HG03159 (cell line): Measurements from ENCODE around the gene IL11.
"Not testable (repeated sequence)": the region's sequence is repeated elsewhere in the genome, so short reads cannot be mapped to it uniquely, and the experiment has no call there.

Experiments used
- ATAC-seq: cut with Tn5 transposase; IDR thresholded peaks from one replicate; pipeline ENCODE4 v1.9.1; 2021; ENCODE audit warnings: mild to moderate bottlenecking, moderate library complexity; ENCODE audit not compliant: unreplicated experiment

Gene IL11

DNA sequence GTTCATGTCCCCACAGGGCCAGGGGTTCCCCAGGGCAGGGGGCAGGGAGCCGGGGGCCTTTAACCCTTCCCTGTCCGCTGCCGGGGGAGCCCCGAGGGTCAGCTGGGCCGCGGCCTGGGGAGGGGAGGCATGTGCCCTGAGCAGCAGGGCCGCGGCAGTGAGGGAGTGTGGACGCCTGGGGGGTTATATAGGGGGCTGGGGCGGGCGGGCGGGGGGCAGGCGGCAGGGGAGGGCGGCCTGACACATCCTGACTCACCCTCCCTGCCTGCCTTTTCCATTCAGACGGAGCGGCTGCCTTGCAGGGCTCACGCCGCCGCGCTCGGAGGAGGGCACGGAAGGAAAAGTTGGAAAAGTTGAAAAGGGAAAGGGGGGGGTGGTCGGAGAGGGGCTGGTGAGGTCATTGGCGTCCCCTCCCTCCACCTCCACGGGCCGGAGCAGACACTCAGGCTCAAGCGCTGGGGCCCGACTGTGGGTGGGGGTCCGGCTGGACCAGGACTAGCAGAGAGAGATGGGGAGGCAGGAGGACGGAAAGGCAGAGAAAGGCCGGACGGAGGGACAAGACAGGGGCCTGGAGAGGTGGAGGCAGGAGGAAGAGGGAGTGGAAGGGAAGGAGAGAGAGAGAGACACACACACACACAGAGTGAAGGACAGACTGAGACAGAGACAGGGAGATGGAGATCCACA lies at the start of gene IL11:
IL11 (minus strand) TSS at position 159 of the 684 bp plus-strand sequence; CDS start at position 6, 153 bp downstream.
- ATAC-seq = no peak

DNA sequence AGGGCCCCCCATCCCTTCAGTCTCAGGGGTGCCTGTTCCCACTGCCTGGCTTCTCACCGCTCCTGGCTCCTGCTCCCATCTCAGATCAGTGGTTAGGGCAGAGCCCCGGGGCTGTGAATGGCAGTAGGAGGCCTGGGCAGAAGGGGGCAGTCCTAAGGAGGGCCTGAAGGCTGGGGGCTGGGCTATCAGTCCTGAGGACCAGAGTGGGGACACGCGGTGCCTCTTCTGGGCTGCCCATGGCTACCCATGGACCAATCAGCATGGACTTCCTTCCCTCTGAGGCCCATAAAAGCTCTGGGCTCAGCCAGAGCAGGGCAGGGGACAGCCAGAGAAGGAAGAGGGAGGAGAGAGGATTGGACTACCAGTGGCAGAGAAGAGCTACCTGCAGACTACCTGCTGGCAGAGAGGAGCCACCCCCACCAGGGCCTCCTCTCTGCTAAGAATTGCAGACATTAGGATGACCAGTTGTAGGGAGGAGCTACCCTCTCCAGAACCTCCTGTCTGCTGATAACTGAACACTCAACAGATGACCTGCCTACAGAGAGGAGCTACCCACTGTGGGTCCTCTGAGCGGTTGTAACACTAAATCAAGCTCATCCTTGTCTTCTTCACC lies 49.5 kb upstream of the IL11 start:
- ATAC-seq = no peak

DNA sequence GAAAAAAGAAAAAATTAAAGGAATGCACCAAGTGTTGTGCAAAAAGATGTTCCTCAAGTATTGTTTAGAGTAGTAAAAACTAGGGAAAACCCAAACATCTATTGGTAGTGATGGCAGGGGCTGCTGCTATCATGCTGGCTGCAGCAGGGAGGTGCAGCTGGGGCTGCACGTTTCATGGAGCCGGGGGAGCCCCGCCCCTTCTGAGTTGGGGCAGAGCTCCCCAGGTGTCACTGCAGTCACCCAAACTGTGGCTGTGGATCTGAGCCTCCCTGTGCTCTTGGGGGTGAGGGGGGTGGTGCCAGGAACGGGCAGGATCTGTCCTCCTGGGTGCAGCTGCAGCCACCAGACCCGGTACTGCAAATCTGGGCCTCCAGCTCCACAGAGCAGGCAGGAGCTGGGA lies 48.8 kb upstream of the IL11 start:
- no peak for ATAC-seq

DNA sequence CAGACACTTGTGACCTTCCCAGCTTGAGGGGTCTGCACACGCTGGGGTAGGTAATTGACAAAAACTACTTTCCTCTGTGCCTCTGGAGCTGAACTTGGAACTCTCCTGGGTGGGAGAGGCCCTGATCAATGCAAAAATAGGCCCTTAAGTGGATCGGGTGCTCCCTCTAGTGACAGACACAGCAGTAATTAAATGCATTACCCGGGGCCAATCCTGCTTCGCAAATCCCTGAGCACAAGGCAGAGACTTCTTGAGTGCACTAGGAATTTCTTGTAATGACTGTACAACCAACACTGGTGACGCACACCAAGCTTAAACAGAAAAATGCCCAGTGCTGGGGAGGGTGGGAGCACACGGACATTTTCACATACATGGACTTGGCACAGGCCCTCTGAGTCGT lies 47.9 kb upstream of the IL11 start:
- no peak for ATAC-seq

DNA sequence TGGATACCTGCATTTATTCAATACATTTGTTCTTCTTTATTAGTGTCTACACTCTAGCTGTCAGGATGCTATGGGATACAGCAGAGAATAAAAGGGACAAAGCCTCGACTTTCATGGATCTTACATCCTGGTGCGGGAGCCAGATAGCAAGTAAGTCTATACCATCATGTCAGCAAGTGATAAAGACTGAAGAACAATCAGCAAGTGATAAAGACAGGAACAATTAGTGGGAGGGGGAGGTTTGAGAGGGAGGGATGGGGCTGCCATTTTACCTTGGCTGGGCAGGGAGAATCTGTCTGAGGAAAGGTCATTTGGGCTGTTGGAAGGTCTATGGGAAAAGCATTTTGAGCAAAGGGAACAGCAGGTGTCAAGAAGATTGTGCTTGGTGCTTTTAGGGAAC lies 39.9 kb upstream of the IL11 start:
- ATAC-seq = no peak

- ATAC-seq = not testable (repeated sequence)
Observed at GRCh38 chr19:55409179-55409578, 38.9 kb upstream of the IL11 start.

DNA sequence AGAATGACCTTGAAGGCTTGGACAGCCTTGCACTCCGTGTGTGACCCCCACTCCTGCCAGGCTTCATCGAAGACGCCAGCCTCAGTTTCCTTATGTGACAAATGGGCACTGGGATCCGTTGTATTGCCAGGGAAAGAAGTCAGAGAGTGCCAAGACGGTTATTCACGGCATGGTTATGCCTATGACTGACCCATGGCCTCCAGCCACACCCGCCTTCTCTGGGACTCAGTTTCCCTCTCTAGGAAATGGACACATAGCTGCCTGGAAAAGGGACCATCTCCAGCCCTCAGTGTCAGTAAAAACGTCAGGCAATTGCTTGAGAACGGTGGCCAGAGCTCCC lies 38.2 kb upstream of the IL11 start:
- ATAC-seq = no peak

DNA sequence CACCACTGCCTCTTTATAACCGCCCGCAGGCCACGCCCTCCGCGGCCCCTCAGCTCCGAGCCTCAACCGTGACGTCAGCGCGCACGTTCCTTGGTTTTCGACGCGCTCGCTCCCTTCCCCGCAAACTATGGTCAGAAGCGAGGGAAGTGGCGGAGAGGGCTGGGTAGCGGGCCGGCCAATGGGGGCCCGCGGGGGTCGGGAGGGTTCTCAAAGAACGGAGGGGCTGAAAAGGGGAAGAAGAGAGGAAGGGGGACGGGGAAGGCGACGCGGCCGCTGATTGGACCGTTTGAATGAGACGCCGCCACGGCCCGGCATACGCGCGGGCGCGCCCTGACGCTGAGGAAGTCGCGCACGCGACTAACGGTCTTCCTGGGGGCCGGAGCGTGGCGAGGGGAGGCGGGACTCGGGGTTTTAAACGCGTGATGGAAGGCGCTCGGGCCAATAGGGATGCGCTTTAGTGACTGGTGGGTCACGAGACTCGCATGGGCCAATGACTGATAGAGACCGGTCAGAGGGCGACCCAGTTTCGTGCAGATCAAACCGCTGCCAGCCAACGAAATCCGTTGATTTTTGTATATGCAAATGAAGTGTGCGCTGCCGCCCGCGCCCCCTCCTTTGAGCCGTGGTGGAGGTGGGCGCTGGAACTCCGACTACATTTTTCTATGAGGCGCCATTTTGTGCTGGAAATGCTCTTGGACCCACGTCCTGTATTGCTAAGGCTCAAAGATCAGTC lies 37.7 kb upstream of the IL11 start:
- peak; percentile 82 for ATAC-seq

GRCh38 chr19:55407550-55407799 lies 37.2 kb upstream of the IL11 start, which contains the start of gene UBE2S:
TSS of gene UBE2S (minus strand) at chr19:55407788. CDS start at chr19:55407589, 199 bp downstream.
- not testable (repeated sequence) for ATAC-seq

DNA sequence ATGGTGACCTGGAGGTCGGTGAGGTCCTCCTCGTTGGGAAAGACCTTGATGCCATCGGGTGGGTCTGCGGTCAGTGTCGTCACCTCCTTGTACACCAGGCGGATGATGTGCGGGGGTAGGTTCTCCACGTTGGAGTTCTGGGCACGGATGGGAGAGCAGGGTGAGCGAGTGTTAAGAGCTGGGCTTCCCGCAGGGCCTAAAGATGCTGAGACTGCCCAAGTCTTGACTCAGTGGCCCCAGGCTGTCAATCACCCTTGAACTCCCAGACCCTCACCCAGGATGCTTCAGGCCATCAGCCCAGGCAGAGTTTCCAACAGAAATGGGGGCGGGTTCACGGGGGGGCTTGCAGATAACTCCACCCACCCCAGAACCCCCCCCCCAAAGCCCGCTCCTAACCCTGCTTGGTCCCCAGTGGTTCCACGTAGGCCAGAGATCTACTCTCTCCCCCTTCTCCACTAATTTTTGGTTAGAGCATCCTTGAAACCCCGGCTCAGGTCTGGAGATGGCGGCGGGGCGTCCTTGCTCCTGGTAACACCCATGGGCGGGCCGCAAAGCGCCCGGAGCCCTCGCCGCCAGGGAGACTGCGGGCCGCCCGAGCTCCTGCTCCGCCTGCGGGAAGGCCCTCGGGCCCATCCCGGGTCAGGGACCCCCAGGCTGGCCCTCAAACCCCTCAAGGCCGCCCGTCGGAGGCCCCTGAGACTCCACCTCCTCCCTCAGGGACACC lies 36.7 kb upstream of the IL11 start:
- peak; percentile 14 for ATAC-seq

GRCh38 chr19:55406091-55406825 lies 36.0 kb upstream of the IL11 start:
- ATAC-seq = no peak

- ATAC-seq = no peak
Observed at GRCh38 chr19:55405638-55406037, 35.4 kb upstream of the IL11 start.

DNA sequence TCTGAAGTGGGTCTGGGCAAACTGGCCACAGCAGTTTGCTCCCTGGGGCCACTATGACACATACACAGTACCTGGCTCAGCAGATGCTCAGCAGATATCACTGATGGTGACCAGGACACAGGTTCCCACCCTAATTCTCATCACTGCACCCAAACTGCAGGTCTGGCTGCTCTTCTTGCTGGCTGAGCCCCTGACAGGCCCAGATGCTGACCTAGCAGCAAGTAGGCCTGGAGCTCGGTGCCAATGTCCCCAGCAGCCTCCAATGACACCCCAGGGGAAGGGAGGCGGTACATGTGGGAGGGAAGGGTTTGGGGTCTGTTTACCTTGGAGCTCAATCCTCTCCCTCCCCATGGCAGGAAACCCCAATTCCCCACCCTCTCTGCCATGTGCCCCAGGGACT lies 32.2 kb upstream of the IL11 start:
- no peak for ATAC-seq

- ATAC-seq = not testable (repeated sequence)
Observed at GRCh38 chr19:55401390-55401789, 31.1 kb upstream of the IL11 start.

DNA sequence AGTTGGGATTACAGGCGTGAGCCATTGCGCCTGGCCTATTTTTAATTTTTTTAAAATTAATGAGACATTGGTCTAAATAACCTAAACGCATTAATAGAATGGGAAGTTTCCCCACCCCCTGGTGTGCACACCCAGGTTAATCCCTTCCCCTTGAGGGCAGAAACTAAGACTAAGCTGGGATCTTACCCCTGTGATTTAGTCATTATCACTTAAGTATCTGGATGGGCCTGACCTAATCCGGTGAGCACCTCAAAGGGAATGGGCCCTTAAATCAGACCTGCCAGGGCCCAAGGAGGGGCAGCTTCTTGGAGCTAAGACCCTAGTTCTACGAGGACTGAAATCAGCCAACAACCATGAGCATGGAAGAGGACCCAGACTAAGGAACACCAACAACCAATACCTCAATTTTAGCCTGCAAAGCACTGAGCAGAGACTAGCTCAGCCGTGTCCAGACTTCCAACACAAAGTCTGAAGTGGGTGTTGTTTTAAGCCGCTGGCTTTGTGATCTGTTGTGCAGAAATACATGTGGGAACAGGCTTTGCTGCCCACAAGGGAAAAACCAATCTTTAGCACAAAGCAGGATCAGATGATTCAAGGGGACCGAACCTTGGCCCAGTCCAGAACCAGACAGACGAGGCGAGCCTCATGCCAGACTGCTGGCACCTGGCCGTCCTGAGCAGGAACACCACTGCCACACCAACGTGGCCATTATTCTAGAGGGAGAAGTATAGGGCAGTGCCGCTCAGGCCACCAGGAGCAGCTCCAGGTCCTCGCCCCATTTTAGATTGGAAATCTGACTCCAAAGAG lies 30.2 kb upstream of the IL11 start:
- ATAC-seq = no peak

DNA sequence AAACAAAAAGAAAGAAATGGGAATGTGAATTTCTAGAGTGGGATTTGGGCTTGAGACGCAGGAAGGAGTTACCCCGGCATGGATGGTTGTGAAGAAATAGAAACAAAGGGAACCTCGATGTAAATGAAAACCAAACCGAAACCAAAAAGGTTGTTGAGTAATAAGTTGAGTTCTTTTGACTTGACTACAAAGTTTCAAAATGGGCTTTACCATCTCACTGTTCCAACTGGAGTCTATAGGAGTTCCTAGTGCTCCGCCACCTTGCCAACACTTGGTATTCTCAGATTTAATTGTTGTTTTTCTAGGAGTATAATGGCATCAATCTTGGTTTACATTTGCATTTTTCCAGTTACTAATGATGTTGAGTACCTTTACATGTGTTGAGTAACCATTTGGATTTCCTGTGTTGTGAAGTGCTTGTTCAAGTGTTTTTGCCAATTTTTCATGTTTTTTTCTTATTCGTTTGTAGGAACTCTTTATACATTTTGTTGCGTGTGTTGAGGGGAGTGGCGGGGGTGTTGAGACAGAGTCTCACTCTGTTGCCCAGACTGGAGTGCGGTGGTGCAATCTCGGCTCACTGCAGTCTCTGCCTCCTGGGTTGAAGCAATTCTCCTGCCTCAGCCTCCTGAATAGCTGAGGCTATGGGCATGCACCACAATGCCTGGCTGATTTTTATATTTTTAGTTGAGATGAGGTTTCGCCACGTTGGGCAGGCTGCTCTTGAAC lies 28.1 kb upstream of the IL11 start:
- ATAC-seq = no peak

- ATAC-seq = no peak
Observed at GRCh38 chr19:55392820-55393761, 22.8 kb upstream of the IL11 start.
